OCI-LY7 (cell line): ENCODE measurements around the gene ERGIC3.

Experiments
- CTCF ChIP-seq: fragments of 200-600 bp; sonication (generic); conservative IDR thresholded peaks from 2 replicates; pipeline ENCODE4 v1.5.1; 2014; ENCODE audit warnings: mild to moderate bottlenecking, antibody characterized with exemption, low read length, moderate library complexity, mixed read lengths
- EZH2phosphoT487 ChIP-seq: fragments of 200-600 bp; sonication (generic); IDR thresholded peaks from 2 replicates; pipeline ENCODE4 v1.6.1; 2018; ENCODE audit warnings: low read depth, borderline replicate concordance, mild to moderate bottlenecking, mixed run types, antibody characterized with exemption, low read length, moderate library complexity, mixed read lengths

- no peak for TF ChIP-seq CTCF
- no peak for TF ChIP-seq EZH2phosphoT487
These were observed 14.2 kb downstream of the ERGIC3 start for GRCh38 chr20:35555951-35556645.
